Measurements from ENCODE around the gene ZNF524.

Gene ZNF524

DNA sequence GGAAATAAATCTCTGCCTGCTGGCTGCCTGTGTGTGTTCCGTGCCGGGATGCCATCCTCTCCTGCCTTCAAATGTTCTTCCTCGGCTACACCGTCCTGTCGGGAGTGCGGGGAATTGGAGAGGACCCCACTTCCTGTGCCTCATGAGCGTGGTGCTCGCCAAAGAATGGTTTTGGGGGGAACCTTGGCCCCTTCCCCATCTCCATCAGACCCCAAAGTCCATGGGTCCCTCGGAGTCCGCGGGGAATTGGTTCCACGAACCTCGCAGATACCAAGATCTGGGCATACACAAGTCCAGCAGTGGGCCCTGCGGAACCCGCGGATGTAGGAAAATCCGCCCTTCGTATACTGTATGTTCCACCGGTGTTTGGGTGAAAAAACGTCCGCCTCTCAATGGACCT is 3.0 kb downstream of the ZNF524 start:
- DNase-seq: no peak

DNA sequence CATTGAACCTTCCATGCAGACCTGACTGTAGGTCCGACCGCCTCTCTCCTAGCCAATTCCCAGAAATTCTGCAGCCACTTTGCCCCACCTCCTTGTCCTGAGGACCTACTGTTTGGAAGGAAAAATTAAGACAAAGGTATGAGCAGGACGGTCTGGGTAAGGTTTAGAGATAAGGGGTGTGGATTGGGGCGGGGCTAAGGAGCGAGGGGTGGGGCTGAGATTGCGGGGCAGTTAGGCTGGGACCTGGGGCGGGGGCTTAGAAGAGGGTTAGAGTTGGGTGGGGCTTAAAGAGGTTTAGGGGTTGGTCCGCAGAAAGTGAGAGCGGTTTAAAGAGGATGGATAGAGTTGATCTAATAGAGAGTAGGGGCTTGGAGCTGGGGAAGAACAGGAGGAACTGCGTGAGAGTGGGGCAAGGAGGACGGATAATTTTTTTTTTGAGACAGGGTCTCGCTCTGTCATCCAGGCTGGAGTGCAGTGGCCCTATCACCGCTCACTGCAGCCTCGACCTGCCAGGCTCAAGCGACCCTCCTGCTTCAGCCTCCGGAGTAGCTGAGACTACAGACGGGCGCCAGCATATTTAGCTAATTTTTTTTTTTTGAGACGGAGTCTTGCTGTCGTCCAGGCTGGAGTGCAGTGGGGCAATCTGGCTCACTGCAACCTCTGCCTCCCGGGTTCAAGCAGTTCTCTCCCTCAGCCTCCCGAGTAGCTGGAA is 3.6 kb downstream of the ZNF524 start:
- DNase-seq: no peak

DNA sequence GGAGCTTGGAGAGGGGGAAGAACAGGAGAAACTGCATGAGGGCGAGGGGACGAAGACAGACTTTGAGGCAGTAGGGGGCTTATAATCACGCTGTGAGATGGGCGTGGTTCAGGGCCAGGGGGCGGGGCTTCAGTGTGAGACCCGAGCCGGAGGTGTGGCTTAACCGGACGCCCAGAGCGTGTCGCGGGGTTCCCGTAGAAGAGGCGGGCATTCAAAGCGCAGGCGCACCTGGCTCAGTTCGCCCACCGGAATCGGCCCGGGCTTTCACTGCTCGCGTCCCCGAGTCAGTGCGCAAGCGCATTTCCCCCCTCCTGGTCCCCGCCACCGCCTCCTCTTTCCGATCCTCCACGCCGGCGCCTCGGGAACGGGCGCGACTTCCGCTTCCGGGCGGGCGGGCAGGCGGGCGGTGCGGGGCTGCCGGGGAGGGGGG is 5.1 kb downstream of the ZNF524 start:
- peak; percentile 99 for DNase-seq

DNA sequence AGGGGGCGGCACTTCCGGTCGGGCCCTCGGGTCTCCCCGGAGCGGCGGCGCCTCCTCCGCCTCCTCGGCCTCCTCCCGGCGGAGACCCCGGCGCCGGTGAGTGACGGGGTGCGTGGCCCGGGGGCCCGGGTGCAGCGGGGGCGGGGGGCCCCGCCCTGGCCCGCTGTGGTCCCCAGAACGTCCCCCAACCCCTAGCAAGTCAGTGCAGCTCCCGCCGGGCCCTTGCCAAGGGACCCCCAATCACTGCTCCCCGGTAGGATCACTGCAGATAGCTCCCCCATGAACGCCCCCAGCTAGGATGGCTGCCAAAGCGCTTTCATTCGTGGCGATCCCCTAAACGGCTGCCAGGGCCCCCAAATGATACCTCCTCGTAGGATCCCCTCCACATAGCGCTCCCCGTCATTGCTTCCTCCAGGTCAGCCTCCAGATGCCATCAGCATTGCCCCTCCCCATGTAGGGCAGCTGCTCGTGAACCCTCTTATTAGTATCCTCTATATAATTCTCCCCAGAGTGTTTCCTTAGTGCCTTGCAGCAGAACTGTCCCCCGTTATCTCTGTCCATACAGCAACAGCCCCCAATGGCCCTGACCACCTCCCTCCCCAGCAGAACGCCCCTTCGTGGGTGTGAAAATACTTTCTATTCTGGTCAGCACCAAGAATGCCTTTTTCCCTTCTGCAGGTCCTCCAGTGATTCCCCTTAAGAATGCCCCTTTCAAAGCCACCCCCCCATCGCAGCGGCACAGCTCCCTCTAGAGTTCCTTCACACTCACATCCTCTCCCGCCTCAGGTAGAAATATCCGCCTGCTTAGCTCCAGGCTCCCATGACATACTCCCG is 5.8 kb downstream of the ZNF524 start, which contains the start of gene ZNF865:
TSS of gene ZNF865 (plus strand) at position 11 of the 834 bp plus-strand sequence. CDS start 7,972 bp downstream, outside the sequence.
- DNase-seq: peak; percentile 86

DNA sequence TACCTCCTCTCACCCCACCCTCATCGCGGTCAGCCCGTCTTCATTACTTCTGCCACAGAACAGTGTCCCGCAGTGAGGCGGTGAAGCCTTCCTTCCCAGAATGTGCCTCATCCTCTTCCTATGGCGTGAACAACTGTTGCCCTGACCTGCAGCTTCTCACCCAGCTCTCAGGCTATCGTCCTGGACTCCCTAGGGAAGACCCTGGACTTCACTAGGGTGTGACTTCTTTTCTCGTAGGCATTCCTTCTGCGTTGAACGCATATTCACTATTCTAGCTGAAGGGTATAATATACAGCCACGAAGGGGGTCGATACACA is 6.3 kb downstream of the ZNF524 start:
- DNase-seq: no peak

DNA sequence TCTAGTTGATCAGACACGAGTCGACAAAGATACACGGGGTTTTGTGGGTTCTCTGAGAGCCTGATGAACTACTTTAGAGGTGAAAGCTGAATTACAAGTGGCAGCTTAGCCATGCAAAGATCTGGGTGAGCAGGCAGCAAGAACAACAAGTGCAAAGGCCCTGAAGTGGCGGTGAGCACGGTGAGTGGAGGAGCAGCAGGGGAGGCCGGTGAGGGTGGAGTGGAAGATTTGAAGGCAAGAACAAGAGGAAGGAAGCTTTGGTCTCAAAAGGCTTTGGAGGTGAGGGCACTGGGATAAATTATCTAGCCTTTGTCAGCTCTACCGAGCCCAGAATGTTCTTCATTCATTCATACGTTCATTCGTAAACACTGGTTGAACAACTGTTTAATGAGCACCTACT is 6.7 kb downstream of the ZNF524 start:
- no peak for DNase-seq

DNA sequence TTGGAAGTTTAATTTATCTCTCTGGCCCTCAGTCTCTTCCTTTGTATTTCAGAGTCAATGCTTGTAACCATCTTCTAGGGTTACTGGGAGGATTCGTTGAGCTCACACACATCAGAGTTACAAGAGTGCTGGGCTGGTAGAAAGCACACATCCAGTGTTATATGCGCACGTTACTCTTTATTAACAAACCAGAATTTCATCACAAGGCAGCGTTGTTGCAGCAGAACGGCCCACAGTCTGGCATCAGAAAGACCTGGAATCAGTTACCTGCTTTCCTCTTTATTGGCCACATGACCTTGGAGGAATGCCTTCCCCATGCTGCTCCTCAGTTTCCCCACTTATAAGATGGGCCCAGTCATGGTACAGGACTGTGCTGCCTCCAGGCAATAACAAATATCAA is 9.2 kb downstream of the ZNF524 start:
- no peak for DNase-seq

DNA sequence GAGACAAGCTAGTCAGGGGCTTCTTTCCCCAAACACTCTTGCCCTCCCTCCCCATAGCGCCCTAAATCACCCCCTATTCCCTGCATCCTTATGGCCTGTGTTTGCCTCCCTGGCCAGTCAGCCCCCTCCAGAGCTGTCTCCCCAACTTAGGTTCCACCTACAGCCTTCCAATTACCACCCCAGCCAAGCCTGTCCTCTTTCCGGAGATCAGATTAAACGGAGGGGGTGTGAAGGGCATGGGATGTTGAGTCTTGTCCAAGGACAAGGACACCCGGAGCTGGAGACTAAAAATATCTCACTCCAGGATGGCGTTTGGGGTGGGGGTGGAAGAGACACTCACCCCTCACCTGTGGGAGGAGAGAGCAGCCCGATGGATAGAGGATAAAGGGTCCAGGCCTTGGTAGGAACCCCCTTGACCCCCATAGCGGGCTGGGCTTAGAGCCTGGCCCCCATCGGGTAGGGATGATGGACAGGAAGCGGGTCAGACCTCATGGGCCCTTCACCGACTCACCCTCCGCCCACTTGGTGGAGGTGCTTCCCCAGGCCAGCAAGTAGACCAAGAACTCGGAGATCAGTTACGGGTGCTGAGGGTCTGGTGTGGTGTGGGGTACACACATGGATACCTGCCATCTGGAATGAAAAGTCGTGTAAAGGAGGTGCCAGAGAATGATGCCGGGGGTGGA is 11.4 kb downstream of the ZNF524 start:
- no peak for DNase-seq

DNA sequence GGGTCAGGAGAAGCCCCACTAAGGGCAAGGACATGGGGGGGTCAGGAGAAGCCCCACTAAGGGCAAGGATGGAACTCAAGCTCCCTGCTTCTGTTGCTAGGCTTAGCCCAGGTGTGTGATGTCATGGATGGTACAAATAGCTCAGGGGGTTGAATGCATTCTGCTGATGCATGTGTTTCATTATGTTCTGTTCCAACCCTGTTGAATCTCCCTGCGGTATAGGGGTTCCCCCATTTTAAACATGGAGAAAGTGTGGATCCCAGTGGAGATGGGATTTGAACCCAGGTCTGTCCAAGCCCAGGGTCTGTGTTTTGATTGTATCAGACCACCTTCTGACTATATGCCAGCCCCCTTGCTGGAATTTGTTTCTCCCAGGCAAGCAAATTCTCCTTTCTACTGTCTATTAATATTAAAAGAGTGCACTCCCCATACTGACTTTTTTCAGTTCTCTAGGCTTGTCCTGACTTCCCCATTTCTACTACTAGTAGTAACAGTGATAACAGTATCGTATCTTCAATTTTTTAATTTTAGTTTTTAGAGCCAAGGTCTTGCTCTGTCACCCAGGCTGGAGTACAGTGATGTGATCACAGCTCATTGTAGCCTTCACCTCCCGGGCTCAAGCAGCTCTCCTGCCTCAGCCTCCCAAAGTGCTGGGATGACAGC is 12.0 kb downstream of the ZNF524 start:
- no peak for DNase-seq

DNA sequence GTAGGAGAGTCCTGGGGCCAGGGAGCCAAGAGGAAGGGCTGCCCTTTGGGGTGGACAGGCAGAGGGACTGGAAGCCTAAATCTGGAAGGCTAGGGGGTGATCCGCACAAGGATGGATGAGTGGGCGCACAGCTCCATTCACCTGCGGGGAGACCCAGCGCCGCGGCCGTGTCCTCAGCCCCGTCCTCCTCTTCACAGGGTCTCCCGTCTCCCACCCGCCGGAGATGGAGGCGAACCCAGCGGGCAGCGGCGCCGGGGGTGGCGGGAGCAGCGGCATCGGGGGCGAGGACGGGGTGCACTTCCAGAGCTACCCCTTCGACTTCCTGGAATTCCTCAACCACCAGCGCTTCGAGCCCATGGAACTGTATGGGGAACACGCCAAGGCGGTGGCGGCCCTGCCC is 13.3 kb downstream of the ZNF524 start:
- no peak for DNase-seq

DNA sequence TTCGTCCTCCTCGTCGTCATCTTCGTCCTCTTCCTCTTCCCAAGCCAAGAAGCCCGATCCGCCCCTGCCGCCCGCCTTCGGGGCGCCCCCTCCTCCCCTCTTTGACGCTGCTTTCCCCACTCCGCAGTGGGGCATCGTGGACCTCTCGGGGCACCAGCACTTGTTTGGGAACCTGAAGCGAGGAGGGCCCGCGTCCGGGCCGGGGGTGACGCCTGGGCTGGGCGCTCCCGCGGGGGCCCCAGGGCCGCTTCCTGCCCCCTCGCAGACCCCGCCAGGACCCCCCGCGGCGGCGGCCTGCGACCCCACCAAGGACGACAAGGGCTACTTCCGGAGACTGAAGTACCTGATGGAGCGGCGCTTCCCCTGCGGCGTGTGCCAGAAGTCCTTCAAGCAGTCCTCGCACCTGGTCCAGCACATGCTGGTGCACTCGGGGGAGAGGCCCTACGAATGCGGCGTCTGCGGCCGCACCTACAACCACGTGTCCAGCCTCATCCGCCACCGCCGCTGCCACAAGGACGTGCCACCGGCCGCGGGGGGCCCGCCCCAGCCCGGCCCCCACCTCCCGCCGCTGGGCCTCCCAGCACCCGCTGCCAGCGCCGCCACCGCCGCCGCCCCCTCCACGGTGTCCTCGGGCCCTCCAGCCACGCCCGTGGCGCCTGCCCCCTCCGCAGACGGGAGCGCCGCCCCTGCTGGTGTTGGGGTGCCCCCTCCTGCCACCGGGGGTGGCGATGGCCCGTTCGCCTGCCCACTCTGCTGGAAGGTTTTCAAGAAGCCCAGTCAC is 14.0 kb downstream of the ZNF524 start:
- no peak for DNase-seq

DNA sequence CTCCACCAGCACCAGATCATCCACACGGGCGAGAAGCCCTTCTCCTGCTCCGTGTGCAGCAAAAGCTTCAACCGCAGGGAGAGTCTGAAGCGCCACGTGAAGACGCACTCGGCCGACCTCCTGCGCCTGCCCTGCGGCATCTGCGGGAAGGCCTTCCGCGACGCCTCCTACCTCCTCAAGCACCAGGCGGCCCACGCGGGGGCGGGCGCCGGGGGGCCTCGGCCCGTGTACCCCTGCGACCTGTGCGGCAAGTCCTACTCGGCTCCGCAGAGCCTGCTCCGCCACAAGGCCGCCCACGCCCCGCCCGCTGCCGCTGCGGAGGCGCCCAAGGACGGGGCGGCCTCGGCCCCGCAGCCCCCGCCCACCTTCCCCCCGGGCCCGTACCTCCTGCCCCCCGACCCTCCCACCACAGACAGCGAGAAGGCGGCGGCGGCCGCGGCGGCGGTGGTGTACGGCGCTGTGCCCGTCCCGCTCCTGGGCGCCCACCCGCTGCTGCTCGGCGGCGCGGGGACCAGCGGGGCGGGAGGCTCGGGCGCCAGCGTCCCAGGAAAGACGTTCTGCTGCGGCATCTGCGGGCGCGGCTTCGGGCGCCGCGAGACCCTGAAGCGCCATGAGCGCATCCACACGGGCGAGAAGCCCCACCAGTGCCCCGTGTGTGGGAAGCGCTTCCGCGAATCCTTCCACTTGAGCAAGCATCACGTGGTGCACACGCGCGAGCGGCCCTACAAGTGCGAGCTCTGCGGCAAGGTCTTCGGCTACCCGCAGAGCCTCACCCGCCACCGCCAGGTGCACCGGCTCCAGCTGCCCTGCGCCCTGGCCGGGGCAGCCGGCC is 14.8 kb downstream of the ZNF524 start:
- DNase-seq: no peak

DNA sequence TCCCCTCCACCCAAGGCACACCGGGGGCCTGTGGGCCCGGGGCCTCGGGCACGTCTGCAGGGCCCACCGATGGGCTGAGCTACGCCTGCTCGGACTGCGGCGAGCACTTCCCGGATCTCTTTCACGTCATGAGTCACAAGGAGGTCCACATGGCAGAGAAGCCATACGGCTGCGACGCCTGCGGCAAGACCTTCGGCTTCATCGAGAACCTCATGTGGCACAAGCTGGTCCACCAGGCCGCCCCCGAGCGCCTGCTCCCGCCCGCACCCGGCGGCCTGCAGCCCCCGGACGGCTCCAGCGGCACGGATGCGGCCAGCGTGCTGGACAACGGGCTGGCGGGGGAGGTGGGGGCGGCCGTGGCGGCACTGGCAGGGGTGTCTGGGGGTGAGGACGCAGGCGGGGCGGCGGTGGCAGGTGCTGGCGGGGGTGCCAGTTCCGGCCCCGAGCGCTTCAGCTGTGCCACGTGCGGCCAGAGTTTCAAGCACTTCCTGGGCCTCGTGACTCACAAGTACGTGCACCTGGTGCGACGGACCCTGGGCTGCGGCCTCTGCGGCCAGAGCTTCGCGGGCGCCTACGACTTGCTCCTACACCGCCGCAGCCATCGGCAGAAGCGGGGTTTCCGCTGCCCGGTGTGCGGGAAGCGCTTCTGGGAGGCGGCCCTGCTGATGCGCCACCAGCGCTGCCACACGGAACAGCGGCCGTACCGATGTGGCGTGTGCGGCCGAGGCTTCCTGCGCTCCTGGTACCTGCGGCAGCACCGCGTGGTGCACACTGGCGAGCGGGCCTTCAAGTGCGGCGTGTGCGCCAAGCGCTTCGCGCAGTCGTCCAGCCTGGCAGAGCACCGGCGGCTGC is 15.7 kb downstream of the ZNF524 start:
- no peak for DNase-seq

DNA sequence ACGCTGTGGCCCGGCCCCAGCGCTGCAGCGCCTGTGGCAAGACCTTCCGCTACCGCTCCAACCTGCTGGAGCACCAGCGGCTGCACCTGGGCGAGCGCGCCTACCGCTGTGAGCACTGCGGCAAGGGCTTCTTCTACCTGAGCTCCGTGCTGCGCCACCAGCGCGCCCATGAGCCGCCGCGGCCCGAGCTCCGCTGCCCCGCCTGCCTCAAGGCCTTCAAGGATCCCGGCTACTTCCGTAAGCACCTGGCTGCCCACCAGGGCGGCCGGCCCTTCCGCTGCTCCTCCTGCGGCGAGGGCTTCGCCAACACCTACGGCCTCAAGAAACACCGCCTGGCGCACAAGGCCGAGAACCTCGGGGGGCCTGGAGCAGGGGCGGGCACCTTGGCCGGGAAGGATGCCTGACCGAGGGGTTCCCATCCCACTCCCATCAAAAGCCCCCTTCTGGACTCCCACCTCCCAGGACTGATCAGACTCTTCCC is 16.3 kb downstream of the ZNF524 start:
- no peak for DNase-seq

DNA sequence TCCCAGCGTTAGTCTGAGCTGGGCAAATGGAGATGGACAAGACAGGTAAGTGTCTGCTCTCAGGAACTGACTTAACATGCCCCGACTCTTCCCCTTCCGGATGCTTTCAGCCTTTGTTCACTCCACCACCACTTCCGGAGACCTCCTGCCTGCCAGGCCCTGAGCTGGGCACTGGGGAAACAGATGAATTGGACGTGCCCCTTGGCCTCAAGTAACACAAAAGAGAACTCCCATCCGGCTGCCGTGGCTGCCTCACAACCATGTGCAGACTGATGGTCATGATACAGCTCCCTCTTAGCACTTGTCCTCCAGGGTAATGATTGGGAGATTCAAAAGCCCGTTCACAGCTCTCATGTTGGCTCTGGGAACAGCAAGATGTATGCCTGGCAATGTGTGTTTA is 17.3 kb downstream of the ZNF524 start:
- DNase-seq: no peak

DNA sequence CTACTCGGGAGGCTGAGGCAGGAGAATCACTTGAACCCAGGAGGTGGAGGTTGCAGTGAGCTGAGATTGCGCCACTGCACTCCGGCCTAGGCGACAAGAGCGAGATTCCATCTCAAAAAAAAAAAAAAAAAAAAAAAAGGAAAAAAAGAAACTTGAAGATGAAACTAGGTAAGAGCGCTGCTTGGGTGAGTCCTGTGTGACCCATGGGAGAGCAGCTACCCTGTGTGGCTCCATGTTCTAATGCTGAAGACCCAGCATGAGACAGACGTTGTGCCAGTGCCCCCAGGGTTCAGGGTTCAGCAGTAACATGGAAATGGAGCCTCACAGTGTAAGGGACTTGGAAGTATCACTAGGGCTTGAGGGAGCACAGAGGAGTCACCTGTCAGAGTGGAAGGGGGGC is 18.3 kb downstream of the ZNF524 start:
- DNase-seq: no peak

DNA sequence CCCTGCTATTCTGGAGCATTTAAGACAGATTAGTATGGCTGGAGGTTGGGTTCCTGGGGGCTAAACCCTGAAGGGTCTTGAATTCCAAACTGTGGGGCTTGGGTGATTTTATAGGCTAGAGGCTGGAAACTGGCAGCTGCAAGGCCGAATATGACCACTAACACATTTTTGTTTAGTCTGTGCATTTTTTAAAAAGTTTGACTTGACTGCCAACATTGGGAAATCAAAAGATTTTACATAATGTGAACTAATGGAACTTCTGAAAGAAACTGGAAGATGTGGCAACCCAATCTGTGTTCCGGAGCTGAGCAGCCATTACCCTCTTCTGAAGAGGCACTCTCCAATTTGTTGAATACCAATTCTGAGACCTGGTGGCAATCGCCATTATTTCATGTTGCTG is 19.2 kb downstream of the ZNF524 start:
- DNase-seq: no peak

DNA sequence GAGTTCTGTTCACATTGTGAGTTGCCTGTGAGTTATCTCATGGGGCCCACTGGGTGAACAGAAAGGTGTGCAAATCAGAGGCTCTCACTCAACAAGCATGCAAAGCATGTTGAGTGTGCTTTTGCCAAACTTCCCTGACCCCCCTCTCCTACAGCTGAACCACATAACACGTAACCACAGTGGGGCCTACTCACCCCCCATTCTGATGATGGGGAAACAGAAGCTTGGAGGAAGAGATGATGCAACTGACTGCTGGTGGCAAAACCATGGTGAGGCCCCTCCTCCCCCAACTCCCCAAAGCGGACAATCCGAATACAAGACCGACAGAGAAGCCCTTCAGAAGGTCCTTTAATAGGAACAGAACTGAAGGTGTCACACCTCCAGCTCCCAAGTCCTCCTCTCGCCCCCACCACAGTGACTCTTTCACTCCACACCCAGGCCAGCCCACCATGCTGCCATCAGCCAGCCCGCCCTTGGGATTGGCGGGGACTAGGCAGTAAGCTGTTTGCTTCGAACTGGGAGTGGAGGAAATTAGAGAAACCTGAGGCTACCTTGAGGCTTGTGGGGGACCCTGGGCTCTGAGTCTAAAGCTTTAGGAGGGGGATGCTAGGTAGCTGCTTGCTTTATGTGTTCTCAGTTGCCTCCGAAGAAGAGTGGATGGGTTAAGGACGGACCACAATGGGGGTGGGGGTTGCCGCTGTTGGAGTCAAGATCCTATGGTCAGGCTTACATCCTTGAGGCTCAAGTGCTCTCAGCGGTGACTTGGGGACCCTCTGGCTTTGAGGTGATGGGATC is 20.5 kb downstream of the ZNF524 start:
- DNase-seq: no peak

DNA sequence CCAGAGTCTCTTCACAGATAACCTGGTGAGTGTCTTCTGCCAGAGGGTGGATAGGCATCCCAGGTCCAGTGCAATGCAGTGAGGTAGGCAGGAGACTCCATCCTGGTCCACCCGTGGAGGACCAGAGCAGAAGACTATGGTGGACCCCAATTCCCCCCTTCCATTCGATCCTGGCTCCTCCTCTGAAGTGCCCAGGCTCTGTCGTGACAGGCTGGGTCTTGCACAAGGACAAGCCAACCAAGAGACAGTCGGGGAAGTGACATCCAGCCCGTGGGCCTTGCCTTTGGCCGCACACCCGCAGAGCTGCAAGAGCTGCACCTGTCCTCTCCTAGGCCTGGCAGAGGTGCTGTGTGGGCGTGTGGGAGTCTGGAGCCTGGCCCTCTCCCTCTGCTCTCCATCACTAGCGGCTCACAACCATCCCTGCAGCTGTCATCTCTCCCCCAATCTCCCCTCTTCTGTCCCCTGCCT is 21.2 kb downstream of the ZNF524 start:
- no peak for DNase-seq

Data from right hindlimb (tissue), 1 donor.